Fibroblast of skin of right quadriceps (primary cell): ENCODE measurements around the gene RAET1E.
"Not testable (repeated sequence)": the region's sequence is repeated elsewhere in the genome, so short reads cannot be mapped to it uniquely, and the experiment has no call there.

Experiments
- DNase-seq: peaks from one replicate; pipeline ENCODE4 v3.0.0-alpha.2; 2013

The RAET1E gene

GRCh38 chr6:149908480-149908879 is 10.6 kb upstream of the RAET1E start:
- not testable (repeated sequence) for DNase-seq

- no peak for DNase-seq
Observed at GRCh38 chr6:149907317-149907716, 9.4 kb upstream of the RAET1E start.

GRCh38 chr6:149906405-149906804 is 8.5 kb upstream of the RAET1E start:
- no peak for DNase-seq

GRCh38 chr6:149905911-149906371 is 8.0 kb upstream of the RAET1E start:
- no peak for DNase-seq

GRCh38 chr6:149905371-149905910 is 7.5 kb upstream of the RAET1E start:
- DNase-seq: no peak

- no peak for DNase-seq
Observed at GRCh38 chr6:149904661-149905370, 6.9 kb upstream of the RAET1E start.

GRCh38 chr6:149903938-149904611 is 6.2 kb upstream of the RAET1E start:
- DNase-seq: no peak

- no peak for DNase-seq
Observed at GRCh38 chr6:149901444-149902140, 3.7 kb upstream of the RAET1E start.

GRCh38 chr6:149900620-149901443 is 2.9 kb upstream of the RAET1E start:
- DNase-seq: no peak

- no peak for DNase-seq
Observed at GRCh38 chr6:149899926-149900619, 2.2 kb upstream of the RAET1E start.

- DNase-seq: no peak
Observed at GRCh38 chr6:149899486-149899885, 1.6 kb upstream of the RAET1E start.

GRCh38 chr6:149898966-149899365 is 1.1 kb upstream of the RAET1E start:
- DNase-seq: no peak

GRCh38 chr6:149897015-149897697 is 757 bp downstream of the RAET1E start:
- DNase-seq: peak; percentile 77

GRCh38 chr6:149896491-149896890 is 1.4 kb downstream of the RAET1E start:
- peak; percentile 38 for DNase-seq

GRCh38 chr6:149895833-149896271 is 2.1 kb downstream of the RAET1E start:
- peak; percentile 76 for DNase-seq

GRCh38 chr6:149895048-149895590 is 2.8 kb downstream of the RAET1E start:
- DNase-seq: peak; percentile 35

GRCh38 chr6:149891864-149892263 is 6.0 kb downstream of the RAET1E start:
- not testable (repeated sequence) for DNase-seq

GRCh38 chr6:149891259-149891658 is 6.7 kb downstream of the RAET1E start:
- DNase-seq: no peak

GRCh38 chr6:149890629-149891045 is 7.3 kb downstream of the RAET1E start:
- DNase-seq: no peak

- DNase-seq: no peak
Observed at GRCh38 chr6:149889326-149889725, 8.6 kb downstream of the RAET1E start.

GRCh38 chr6:149888659-149889058 is 9.3 kb downstream of the RAET1E start:
- DNase-seq: peak; percentile 45
